NCI-H524 treated with DMSO at 0.1 percent for 48 hours (cell line): Measurements from ENCODE around the gene METTL21A.

Experiments
- DNase-seq: peaks from one replicate; lab custom pipeline; 2025; lab: John Stamatoyannopoulos, UW

METTL21A gene

GRCh38 chr2:207624185-207625013, 795 bp downstream of the METTL21A start:
- DNase-seq = no peak

DNA sequence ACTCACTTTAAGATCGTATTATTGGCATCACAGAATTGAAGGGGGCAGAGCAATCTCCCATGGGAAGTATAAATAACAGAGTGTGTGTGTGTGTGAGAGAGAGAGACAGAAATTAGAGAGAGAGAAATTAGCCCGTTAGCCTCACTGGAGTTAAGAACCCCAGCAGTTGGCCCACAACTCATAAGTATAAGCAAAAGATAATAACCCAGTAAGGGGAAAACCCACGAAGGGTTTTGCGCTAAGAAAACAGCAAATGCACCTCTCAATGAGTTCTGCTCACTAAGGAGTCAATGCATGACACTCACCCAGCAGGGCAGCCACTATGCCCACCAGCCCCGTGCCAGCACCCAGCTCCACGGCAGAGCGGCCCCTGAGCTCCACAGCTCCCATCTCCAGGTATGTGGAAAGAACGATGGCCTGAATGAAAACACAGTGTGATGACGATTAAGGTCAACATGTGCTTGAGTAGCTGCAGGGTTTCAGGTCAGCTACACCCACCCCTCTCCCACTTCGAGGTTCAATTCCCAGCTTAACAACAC, 3.6 kb downstream of the METTL21A start:
- no peak for DNase-seq

DNA sequence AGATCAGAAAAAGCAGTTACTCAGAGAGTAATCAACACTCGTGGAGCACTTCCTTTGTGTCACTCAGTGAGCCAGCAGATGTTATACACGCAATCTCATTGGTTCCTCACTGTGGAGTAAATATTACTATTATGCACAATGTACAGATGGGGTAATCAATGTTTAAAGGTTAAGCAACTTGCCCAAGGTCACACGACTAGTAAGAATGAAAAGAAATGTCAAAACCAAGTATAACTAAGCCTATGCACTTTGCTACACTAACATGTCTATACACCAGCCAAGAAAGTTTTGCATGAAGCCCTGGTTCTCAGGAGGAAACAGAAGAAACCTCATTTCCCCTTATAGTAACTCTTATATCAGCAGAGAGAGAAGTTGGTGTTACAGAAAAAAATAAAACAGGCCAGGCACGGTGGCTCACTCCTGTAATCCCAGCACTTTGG, 5.4 kb downstream of the METTL21A start:
- DNase-seq = no peak

GRCh38 chr2:207617011-207617671, 8.1 kb downstream of the METTL21A start:
- no peak for DNase-seq

- no peak for DNase-seq
Observed at GRCh38 chr2:207616185-207616584, 9.0 kb downstream of the METTL21A start.

DNA sequence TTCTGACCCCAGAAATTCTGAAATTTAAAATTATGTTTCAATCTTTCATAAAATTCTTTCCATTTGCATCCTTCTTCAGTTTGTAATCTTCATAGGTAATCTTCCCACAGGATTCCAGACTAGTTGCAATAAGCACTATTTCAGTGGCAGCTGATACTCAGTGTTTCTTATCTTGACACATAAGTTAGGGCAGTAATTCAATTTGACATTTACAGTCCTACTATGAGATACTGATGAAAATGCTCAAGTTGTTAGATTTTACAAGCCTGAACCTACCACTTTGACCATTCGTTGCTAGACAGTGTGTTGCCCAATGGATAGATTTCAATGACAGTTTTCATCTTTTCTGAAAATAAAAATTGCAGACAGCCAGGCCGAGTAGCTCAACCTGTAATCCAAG, 10.4 kb downstream of the METTL21A start:
- no peak for DNase-seq

DNA sequence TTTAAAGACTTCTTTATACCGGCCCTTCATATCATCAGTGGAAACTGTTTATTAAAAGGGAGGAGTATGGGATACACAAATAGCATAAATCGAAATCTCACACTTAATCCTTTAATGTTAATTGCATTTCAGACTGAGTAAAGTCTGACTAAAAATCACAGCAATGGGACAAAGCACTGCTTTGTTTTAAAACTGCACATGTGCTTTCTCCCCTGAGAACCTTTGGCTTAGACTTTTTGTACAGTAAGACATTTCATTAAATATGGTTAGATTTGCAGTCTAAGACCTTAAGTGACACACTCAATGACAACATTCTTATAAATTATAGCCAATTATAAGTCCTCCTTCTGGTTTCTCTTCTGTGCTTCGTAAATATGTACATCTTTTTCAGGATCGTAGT, 12.5 kb downstream of the METTL21A start:
- no peak for DNase-seq

DNA sequence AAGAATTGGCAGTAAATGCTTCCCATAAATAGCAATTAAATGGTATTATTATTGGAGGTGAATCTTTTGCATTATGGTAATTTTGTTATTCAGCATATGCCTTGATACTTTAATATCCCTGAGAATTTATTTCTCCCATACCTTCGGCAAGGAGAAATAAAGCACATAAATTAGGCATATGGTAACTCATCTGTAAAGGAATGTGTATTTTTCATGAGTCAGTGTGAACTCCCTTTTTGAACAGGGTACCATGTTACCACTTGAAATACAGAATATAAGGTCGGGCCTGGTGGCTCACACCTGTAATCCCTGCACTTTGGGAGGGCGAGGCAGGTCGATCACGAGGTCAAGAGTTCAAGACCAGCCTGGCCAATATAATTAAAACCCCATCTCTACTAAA, 18.4 kb downstream of the METTL21A start:
- DNase-seq = no peak

DNA sequence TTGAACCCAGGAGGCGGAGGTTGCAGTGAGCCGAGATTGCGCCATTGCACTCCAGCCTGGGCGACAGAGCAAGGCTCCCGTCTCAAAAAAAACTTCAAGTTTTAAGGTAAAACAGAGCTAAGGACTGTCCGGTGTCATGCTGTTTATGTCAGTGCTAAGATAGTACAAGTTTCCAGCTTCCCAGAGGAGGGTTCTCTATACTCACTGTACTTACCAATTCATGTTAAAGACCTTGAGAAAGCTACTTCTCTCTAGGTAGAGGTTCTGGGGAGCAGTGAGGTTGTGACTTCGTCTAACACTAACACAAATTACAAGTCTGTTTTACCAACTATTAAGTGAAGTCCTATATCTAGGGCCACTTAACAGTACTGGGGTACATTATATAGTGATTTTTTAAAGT, 18.8 kb downstream of the METTL21A start:
- DNase-seq = no peak

GRCh38 chr2:207603486-207603885, 21.7 kb downstream of the METTL21A start:
- DNase-seq = no peak

DNA sequence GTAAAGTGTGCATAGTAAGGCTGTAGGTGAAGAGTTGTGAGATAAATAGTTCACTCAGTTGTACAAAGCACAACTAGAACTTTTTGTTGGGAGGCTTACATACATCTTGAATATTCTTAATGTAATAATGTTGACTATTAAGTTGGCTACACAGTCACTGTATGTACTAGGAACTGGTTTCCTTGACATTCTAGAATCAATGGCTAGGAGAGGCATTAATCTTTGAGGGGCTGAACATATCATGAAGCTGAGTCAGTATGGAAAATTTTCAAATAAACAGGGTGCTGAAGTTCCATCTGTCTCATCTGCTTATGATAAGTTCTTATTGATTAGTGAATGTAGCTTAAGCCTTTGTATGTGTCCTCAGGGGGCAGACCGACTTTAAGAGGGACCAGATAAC, 23.4 kb downstream of the METTL21A start:
- DNase-seq = no peak

GRCh38 chr2:207600231-207600630, 25.0 kb downstream of the METTL21A start:
- no peak for DNase-seq

- no peak for DNase-seq
Observed at GRCh38 chr2:207599636-207600035, 25.6 kb downstream of the METTL21A start.

- no peak for DNase-seq
Observed at GRCh38 chr2:207594731-207595130, 30.5 kb downstream of the METTL21A start.

DNA sequence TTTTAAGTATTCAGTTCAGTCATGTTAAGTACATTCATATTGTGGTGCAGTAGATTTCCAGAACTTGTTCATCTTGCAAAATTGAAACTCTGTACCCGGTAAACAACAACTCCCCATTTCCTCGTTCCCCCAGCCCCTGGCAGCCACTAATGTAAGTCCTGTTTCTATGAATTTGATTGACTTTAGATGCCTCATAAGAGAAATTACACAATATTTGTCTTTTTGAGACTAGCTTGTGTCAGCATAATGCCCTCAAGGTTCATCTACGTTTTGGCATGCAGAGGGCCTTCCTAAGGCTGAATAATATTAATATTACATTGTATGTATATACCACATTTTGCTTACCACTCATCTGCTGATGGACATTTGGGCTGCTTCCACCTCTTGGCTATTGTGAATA, 30.9 kb downstream of the METTL21A start:
- no peak for DNase-seq

DNA sequence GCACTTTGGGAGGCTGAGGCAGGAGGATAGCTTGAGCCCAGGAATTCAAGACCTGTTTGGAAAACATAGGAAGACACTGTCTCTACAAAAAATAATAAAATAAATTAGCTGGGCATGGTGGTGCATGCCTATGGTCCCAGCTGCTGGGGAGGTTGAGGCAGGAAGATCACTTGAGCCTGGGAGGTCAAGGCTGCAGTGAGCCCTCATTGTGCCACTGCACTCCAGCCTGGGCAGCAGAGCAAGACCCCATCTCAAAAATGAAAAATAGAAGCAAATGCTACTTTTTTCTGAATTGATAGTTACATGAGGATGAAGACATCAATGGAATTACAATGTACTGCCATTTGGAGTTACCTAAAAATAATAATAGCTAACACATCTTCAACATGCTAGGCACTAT, 31.9 kb downstream of the METTL21A start:
- no peak for DNase-seq

DNA sequence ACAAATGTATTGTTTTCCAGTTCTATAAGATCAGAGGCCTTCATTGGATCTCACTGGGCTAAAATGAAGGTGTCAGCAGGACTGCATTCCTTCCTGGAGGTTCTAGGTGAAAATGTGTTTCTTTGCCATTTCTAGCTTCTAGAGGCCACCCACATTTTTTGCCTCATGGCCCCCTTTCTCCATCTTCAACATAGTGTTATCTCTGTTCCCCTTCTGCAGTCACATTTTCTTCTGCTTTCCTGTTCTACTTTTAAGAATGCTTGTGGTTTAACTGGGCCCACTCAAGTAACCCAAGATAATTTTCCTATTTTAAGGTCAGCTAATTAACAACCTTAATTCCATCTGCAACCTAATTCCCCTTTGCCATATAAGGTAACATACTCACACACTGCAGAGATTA, 36.1 kb downstream of the METTL21A start:
- DNase-seq = no peak

DNA sequence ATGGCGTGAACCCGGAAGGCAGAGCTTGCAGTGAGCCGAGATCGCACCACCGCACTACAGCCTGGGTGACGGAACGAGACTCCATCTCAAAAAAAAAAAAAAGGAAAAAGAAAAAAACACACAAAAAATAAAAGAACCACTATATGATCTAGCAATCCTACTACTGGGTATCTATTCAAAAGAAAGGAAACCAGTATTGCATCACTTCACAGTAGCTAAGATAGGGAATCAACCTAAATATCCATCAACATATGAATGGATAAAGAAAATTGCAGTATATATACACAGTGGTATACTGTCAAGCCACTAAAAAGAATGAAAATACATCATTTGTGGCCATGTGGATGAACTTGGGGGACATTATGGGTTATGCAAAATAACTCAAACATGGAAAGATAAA, 37.9 kb downstream of the METTL21A start:
- DNase-seq = no peak

DNA sequence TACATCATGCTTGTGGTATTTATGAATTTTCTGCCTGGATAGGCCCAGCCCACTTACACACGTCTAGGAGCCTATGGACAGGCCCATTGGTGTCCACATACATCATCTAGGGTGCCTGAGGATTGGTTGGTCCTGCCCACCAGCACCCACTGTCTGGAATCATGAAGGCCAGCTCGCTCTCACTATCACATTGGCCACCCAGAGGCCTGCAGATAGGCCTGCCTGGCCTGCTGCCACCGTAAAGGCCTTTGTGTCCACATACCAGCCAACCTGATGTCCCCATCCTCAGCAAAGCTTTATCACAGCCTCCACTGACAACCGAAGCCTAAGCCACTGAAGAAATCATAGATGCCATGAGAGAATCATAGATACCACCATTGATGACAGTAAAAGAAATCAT, 40.2 kb downstream of the METTL21A start:
- no peak for DNase-seq

DNA sequence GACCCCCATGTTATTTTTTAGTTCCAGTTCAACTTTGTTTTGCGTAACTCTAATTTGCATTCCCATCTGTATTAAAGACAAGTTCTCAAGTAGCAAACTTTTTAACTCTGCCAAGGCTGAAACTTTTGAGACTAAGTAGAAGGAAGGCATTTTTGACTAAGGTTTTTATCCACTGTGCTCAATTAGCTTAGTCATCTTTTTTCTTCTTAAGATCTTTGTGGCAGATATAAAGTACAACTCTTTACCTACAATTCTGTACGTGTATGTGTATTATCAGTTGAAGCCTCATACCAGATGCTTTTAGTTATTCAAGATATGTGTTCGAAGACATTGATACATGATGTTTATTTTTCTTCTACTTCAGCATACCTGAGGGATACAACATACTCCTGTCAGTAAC, 53.8 kb downstream of the METTL21A start:
- DNase-seq = no peak

DNA sequence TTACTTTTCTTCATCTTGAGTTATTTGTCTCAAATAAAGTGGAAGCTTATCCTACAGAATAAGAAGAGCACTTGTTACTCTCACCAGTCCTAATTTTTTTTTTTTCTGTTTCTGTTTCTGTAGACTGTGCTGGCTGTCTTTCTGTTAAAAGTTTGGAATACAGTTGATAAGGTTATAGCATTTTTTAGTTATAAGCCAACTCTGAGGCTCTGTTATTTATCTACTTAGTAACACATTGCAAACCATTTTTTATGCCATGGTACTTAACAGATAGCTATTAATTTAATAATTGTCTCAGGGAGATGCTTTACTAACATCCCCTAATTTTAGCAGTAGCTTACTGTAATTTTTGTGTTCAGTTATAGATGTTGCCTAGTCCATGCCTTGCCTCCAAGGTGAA, 57.5 kb downstream of the METTL21A start:
- no peak for DNase-seq

- DNase-seq = no peak
Observed at GRCh38 chr2:207565736-207566500, 59.3 kb downstream of the METTL21A start.
